Type B pancreatic cell (in vitro differentiated cells): ENCODE data around the gene EPHA3. TPM values are rescaled to one million over a fixed set of nuclear protein-coding genes. Genes with fewer than 3 reads are reported as not detected.

Experiments used
- DNase-seq: peaks from one replicate; pipeline ENCODE4 v3.0.0; 2021; ENCODE audit warnings: mixed read lengths; ENCODE audit not compliant: unreplicated experiment; ENCODE audit errors: extremely low spot score
- H3K27ac Mint-ChIP-seq: 2 replicates; pipeline ENCODE4 v1.8.0; 2021; ENCODE audit warnings: mild to moderate bottlenecking, mixed read lengths
- H3K27me3 Mint-ChIP-seq: 2 replicates; pipeline ENCODE4 v1.8.0; 2021; ENCODE audit warnings: mixed read lengths
- H3K36me3 Mint-ChIP-seq: 2 replicates; pipeline ENCODE4 v1.8.0; 2021; ENCODE audit warnings: mixed read lengths
- H3K4me1 Mint-ChIP-seq: one replicate; pipeline ENCODE4 v1.8.0; 2021; ENCODE audit warnings: mixed read lengths; ENCODE audit not compliant: unreplicated experiment
- H3K4me3 Mint-ChIP-seq: 2 replicates; pipeline ENCODE4 v1.8.0; 2021; ENCODE audit warnings: mild to moderate bottlenecking, mixed read lengths
- H3K9me3 Mint-ChIP-seq: 2 replicates; pipeline ENCODE4 v1.8.0; 2021; ENCODE audit warnings: mixed read lengths
- CTCF ChIP-seq: fragments of 200-600 bp; sonication (generic); conservative IDR thresholded peaks from 2 replicates; pipeline ENCODE4 v1.5.0; 2021; ENCODE audit warnings: antibody characterized with exemption, mild to moderate bottlenecking
- total RNA-seq: library from RNA; stranded (reverse); gene quantifications from 2 replicates; pipeline ENCODE4 v1.2.1, GENCODE V29; 2021; ENCODE audit warnings: low replicate concordance

EPHA3 gene
- total RNA-seq, 1 donor from 2014 or later, result 30.3 TPM

GRCh38 chr3:89367166-89367565 lies 259.7 kb downstream of the EPHA3 start:
- Mint-ChIP-seq H3K36me3 (peaks cover 10% of the 10 kb centered on the region), H3K9me3 (peaks cover 8% of the 10 kb centered on the region), H3K27ac (no peak overlapping the region), H3K4me1 (peaks cover 13% of the 10 kb centered on the region), H3K27me3 (peaks cover 15% of the 10 kb centered on the region), H3K4me3 (no peak overlapping the region)
- DNase-seq, result no peak
- no peak for TF ChIP-seq CTCF

- TF ChIP-seq CTCF, result no peak
- no peak overlapping the region for H3K4me3 Mint-ChIP-seq
- peaks cover 10% of the 10 kb centered on the region for H3K36me3 Mint-ChIP-seq
- no peak overlapping the region for H3K27ac Mint-ChIP-seq
- peaks cover 8% of the 10 kb centered on the region for H3K27me3 Mint-ChIP-seq
- no peak for DNase-seq
- H3K9me3 Mint-ChIP-seq, result peaks cover 8% of the 10 kb centered on the region
- H3K4me1 Mint-ChIP-seq, result peaks cover 4% of the 10 kb centered on the region
Observed at GRCh38 chr3:89368846-89369245, 261.4 kb downstream of the EPHA3 start.

GRCh38 chr3:89372456-89372855 lies 265.0 kb downstream of the EPHA3 start:
- no peak for TF ChIP-seq CTCF
- H3K27me3 Mint-ChIP-seq, result no peaks in the 10 kb centered on the region
- H3K4me3 Mint-ChIP-seq, result no peak overlapping the region
- H3K27ac Mint-ChIP-seq, result no peak overlapping the region
- H3K36me3 Mint-ChIP-seq, result peaks cover 10% of the 10 kb centered on the region
- peaks cover 17% of the 10 kb centered on the region for H3K4me1 Mint-ChIP-seq
- peaks cover 8% of the 10 kb centered on the region for H3K9me3 Mint-ChIP-seq
- no peak for DNase-seq

- TF ChIP-seq CTCF, result no peak
- H3K4me3 Mint-ChIP-seq, result no peak overlapping the region
- H3K36me3 Mint-ChIP-seq, result peaks cover 5% of the 10 kb centered on the region
- peaks cover 13% of the 10 kb centered on the region for H3K4me1 Mint-ChIP-seq
- H3K27me3 Mint-ChIP-seq, result no peaks in the 10 kb centered on the region
- H3K9me3 Mint-ChIP-seq, result peaks cover 5% of the 10 kb centered on the region
- no peak overlapping the region for H3K27ac Mint-ChIP-seq
- no peak for DNase-seq
Observed at GRCh38 chr3:89373434-89373833, 266.0 kb downstream of the EPHA3 start.

- no peak for DNase-seq
- H3K9me3 Mint-ChIP-seq, result no peaks in the 10 kb centered on the region
- H3K27ac Mint-ChIP-seq, result no peak overlapping the region
- no peaks in the 10 kb centered on the region for H3K27me3 Mint-ChIP-seq
- TF ChIP-seq CTCF, result no peak
- H3K4me1 Mint-ChIP-seq, result peaks cover 13% of the 10 kb centered on the region
- H3K4me3 Mint-ChIP-seq, result no peak overlapping the region
- H3K36me3 Mint-ChIP-seq, result no peaks in the 10 kb centered on the region
Observed at GRCh38 chr3:89375451-89375850, 268.0 kb downstream of the EPHA3 start.

- Mint-ChIP-seq H3K4me1 (peaks cover 12% of the 10 kb centered on the region), H3K27ac (no peak overlapping the region)
Observed at GRCh38 chr3:89380016-89380415, 272.6 kb downstream of the EPHA3 start.

More at GRCh38 chr3:89380016-89380415, 272.6 kb downstream of the EPHA3 start:
- Mint-ChIP-seq H3K27me3 (no peaks in the 10 kb centered on the region), H3K4me3 (no peak overlapping the region), H3K36me3 (no peaks in the 10 kb centered on the region), H3K9me3 (no peaks in the 10 kb centered on the region)
- DNase-seq, result no peak
- no peak for TF ChIP-seq CTCF
